ENCODE data around the gene LSMEM2.

- no peak for TF ChIP-seq CTCF (IDR thresholded peaks at IDR 0.05 in 4 of 5, conservative IDR thresholded peaks at IDR 0.05 in 1 of 5)
- no peak for TF ChIP-seq POLR2A (IDR thresholded peaks at IDR 0.05)
Observed at GRCh38 chr3:50299929-50300680, 21.2 kb downstream of the LSMEM2 start.

Measured in gastrocnemius medialis (tissue), 4 donors.